HepG2 (cell line): Measurements from ENCODE around the gene SAPCD1. TPM values are rescaled to one million over a fixed set of nuclear protein-coding genes. Genes with fewer than 3 reads are reported as not detected.

ENCODE experiments used
- BRF2 ChIP-seq: sonication (generic); formaldehyde crosslinking; IDR thresholded peaks from 2 replicates; pipeline ENCODE4 v1.8.1; 2022; ENCODE audit warnings: mild to moderate bottlenecking, missing genetic modification reagents
- CAMTA2 ChIP-seq: sonication (generic); formaldehyde crosslinking; IDR thresholded peaks from 2 replicates; pipeline ENCODE4 v1.4.0; 2020; ENCODE audit warnings: mild to moderate bottlenecking, missing genetic modification reagents, borderline replicate concordance
- CSRNP2 ChIP-seq: sonication (generic); formaldehyde crosslinking; conservative IDR thresholded peaks from 2 replicates; pipeline ENCODE4 v1.8.0; 2022; ENCODE audit warnings: low read depth, missing genetic modification reagents
- HBP1 ChIP-seq: IDR thresholded peaks from 2 replicates; pipeline ENCODE4 v1.6.1; 2016; ENCODE audit warnings: low read depth, control low read depth
- IRF1 ChIP-seq: sonication (generic); formaldehyde crosslinking; IDR thresholded peaks from 2 replicates; pipeline ENCODE4 v1.4.0; 2020; ENCODE audit warnings: low read depth, mild to moderate bottlenecking, missing genetic modification reagents
- KMT2A ChIP-seq: sonication (generic); formaldehyde crosslinking; IDR thresholded peaks from 2 replicates; pipeline ENCODE4 v1.4.0; 2020; ENCODE audit warnings: missing genetic modification reagents
- NRL ChIP-seq: sonication (generic); formaldehyde crosslinking; IDR thresholded peaks from 2 replicates; pipeline ENCODE4 v1.5.0; 2020; ENCODE audit warnings: missing genetic modification reagents, mild to moderate bottlenecking, moderate library complexity, borderline replicate concordance
- RFXAP ChIP-seq: sonication (generic); formaldehyde crosslinking; IDR thresholded peaks from 2 replicates; pipeline ENCODE4 v1.4.0; 2020; ENCODE audit warnings: missing genetic modification reagents, borderline replicate concordance
- SP140L ChIP-seq: sonication (generic); formaldehyde crosslinking; IDR thresholded peaks from 2 replicates; pipeline ENCODE4 v1.4.0; 2020; ENCODE audit warnings: missing genetic modification reagents, borderline replicate concordance
- SP4 ChIP-seq: sonication (generic); formaldehyde crosslinking; IDR thresholded peaks from 2 replicates; pipeline ENCODE4 v1.8.1; 2023; ENCODE audit warnings: mild to moderate bottlenecking, missing genetic modification reagents
- SP5 ChIP-seq: IDR thresholded peaks from 2 replicates; pipeline ENCODE4 v1.6.1; 2016; ENCODE audit warnings: low read depth, borderline replicate concordance
- TAF15 ChIP-seq: fragments of 200-400 bp; formaldehyde crosslinking; IDR thresholded peaks from one replicate; pipeline ENCODE4 v1.6.1; 2018; ENCODE audit warnings: mild to moderate bottlenecking, low read depth, low read length; ENCODE audit not compliant: poor library complexity, severe bottlenecking
- ZBTB1 ChIP-seq: sonication (generic); formaldehyde crosslinking; IDR thresholded peaks from 2 replicates; pipeline ENCODE4 v1.4.0; 2020; ENCODE audit warnings: missing genetic modification reagents, borderline replicate concordance
- ZFP36L2 ChIP-seq: sonication (generic); formaldehyde crosslinking; IDR thresholded peaks from 2 replicates; pipeline ENCODE4 v1.4.0; 2020; ENCODE audit warnings: missing genetic modification reagents
- ZFP91 ChIP-seq: sonication (generic); formaldehyde crosslinking; IDR thresholded peaks from 2 replicates; pipeline ENCODE4 v1.9.0; 2022; ENCODE audit warnings: missing genetic modification reagents, mild to moderate bottlenecking, borderline replicate concordance
- ZNF558 ChIP-seq: sonication (generic); formaldehyde crosslinking; IDR thresholded peaks from 2 replicates; pipeline ENCODE4 v1.9.0; 2022; ENCODE audit warnings: mild to moderate bottlenecking, missing genetic modification reagents, borderline replicate concordance
- ZNF562 ChIP-seq: sonication (generic); formaldehyde crosslinking; IDR thresholded peaks from 2 replicates; pipeline ENCODE4 v1.8.0; 2022; ENCODE audit warnings: missing genetic modification reagents, borderline replicate concordance
- ZNF629 ChIP-seq: sonication (generic); formaldehyde crosslinking; conservative IDR thresholded peaks from 2 replicates; pipeline ENCODE4 v1.5.0; 2020; ENCODE audit warnings: missing genetic modification reagents
- ZNF639 ChIP-seq: conservative IDR thresholded peaks from 2 replicates; pipeline ENCODE4 v1.6.1; 2018; ENCODE audit warnings: missing genetic modification reagents
- ZNF772 ChIP-seq: sonication (generic); formaldehyde crosslinking; IDR thresholded peaks from 2 replicates; pipeline ENCODE4 v1.5.0; 2020; ENCODE audit warnings: mild to moderate bottlenecking, missing genetic modification reagents
- polyA plus RNA-seq, 8 experiments: library from polyadenylated mRNA; depleted of rRNA in 3 of 8; stranded (reverse) in 7 of 8; unstranded in 1 of 8; fragments of >200 nt; fragmentation: Illumina TruSeq in 4 of 8; extraction: Trizol in 4 of 8; gene quantifications; 2 replicates each; pipeline versions ENCODE4 v1.2.1 to v1.2.3, GENCODE V29; 2011 to 2016; ENCODE audit warnings: low read depth in 4 of 8, missing spikeins in 1 of 8, mixed read lengths in 1 of 8; ENCODE audit not compliant: insufficient read depth in 1 of 8
- total RNA-seq, 5 experiments: library from RNA; depleted of rRNA; stranded (reverse); fragments of >200 nt; fragmentation: Illumina TruSeq; extraction: Trizol; gene quantifications; 2 replicates each; pipeline ENCODE4 v1.2.3, GENCODE V29; 2016; ENCODE audit warnings: low read depth in 1 of 5

SAPCD1 gene
- total and polyA plus RNA-seq, 2 of the 13 experiments (the other 11 are each of a cell fraction or from before 2014, with no cell fraction given), result 2.5 to 3.9 TPM

GRCh38 chr6:31739639-31740396, 22.6 kb upstream of the SAPCD1 start, which contains the start of gene MSH5 (continued):
- TF ChIP-seq ZFP36L2 (CRISPR knock-in tag) (0 out of 2 replicates have a peak, but pooled peaks have one; percentile 60), SP4 (peak; percentile 98), SP140L (CRISPR knock-in tag) (no peak), ZNF558 (CRISPR knock-in tag) (peak; percentile 67; the same call in 1 of the 2 replicates), NRL (CRISPR knock-in tag) (peak; percentile 98), ZNF562 (CRISPR knock-in tag) (peak; percentile 96), HBP1 (CRISPR knock-in tag) (peak; percentile 91), ZNF629 (CRISPR knock-in tag) (no peak; the same call in 1 of the 2 replicates), TAF15 (no peak), CAMTA2 (CRISPR knock-in tag) (peak; percentile 99), SP5 (CRISPR knock-in tag) (peak; percentile 82), IRF1 (CRISPR knock-in tag) (peak; percentile 94), CSRNP2 (peak; percentile 93; the same call in 1 of the 2 replicates), BRF2 (peak; percentile 97), KMT2A (CRISPR knock-in tag) (peak; percentile 60; the same call in 1 of the 2 replicates), RFXAP (CRISPR knock-in tag) (peak; percentile 98), ZBTB1 (CRISPR knock-in tag) (no peak), ZNF772 (CRISPR knock-in tag) (peak; percentile 84), ZNF639 (CRISPR knock-in tag) (peak; percentile 87), ZFP91 (CRISPR knock-in tag) (peak; percentile 99)
